Activated naive CD8-positive, alpha-beta T cell treated with anti-CD3 and anti-CD28 coated beads, Interleukin-2, amount 50 U/mL, for 24 hours (primary cell): Measurements from ENCODE around the gene BOLL.
A peak's percentile ranks its signal among the peaks of the same experiment; 100 is the strongest.
"Not testable (repeated sequence)": the region's sequence is repeated elsewhere in the genome, so short reads cannot be mapped to it uniquely, and the experiment has no call there.

Source experiments
- ATAC-seq: fragments of 150-1000 bp; cut with Tn5 transposase; one replicate; pipeline ENCODE4 v1.10.0; 2021
- DNase-seq: peaks from one replicate; pipeline ENCODE4 v3.0.0; 2021
- H3K27ac Mint-ChIP-seq: one replicate; pipeline ENCODE4 v1.8.0; 2021; ENCODE audit warnings: mild to moderate bottlenecking, mixed read lengths
- H3K27me3 Mint-ChIP-seq: one replicate; pipeline ENCODE4 v1.8.0; 2021; ENCODE audit warnings: mixed read lengths
- H3K36me3 Mint-ChIP-seq: one replicate; pipeline ENCODE4 v1.8.0; 2021; ENCODE audit warnings: low read depth, mixed read lengths
- H3K4me1 Mint-ChIP-seq: one replicate; pipeline ENCODE4 v1.8.0; 2021; ENCODE audit warnings: mixed read lengths
- H3K4me3 Mint-ChIP-seq: one replicate; pipeline ENCODE4 v1.8.0; 2021; ENCODE audit warnings: mild to moderate bottlenecking, moderate library complexity, mixed read lengths
- H3K9me3 Mint-ChIP-seq: one replicate; pipeline ENCODE4 v1.8.0; 2021; ENCODE audit warnings: mixed read lengths

The BOLL gene

DNA sequence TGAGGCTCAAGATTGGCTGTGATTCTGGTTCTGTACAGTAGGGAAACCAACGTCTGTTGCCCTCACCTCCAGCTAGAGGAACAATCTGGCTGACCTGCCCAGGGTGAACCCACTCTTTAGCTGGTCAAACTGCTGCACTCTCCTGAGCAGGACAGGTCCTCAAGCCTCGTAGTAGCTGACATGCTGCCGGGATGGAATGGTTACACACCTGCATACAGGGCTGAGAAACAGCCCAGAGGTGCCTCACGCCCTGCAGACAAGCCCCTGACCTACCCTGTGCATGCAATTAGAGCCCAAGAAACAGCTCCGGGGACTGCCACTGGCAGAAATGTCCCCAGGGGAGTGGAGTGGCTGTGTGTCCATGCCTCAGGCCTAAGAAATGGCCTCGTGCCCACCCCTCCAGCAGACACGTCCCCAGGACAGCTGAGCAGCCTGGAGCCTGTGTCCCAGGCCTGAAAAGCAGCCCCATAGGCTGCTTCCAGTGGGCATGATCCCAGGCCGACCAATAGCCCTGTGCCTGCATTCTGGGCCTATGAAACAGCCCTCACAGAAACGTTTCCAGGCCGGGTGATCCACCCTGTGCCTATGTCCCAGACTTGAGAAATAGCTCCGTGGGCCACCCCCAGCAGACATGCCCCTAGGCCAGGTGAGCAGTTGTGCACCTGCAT lies 25.4 kb downstream of the BOLL start:
- peaks cover 3% of the 10 kb centered on the region for H3K36me3 Mint-ChIP-seq
- H3K4me3 Mint-ChIP-seq = no peak overlapping the region
- ATAC-seq = no peak
- peaks cover 10% of the 10 kb centered on the region for H3K27me3 Mint-ChIP-seq
- no peaks in the 10 kb centered on the region for H3K4me1 Mint-ChIP-seq
- H3K9me3 Mint-ChIP-seq = peaks cover 14% of the 10 kb centered on the region
- DNase-seq = no peak
- H3K27ac Mint-ChIP-seq = no peak overlapping the region

DNA sequence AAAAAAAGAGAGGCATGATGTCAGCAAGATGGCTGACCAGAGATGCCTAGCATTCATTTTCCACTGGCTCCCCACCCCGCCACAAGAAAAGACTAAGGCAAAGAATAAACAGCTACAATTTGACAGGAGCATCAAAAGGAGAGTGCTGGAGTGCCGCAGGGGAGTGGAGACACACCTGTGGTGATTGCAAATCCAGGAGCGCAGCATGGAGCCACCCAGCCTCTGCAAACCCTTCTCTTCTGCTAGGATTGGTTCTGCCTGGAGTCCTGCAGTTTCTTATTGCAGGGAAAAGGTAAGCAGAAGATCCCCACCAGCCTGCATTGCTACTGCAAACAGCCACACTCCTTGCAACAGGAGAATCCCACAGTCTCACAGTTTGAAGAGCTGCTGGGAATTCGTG lies 26.1 kb downstream of the BOLL start:
- no peaks in the 10 kb centered on the region for H3K4me1 Mint-ChIP-seq
- DNase-seq = no peak
- no peak overlapping the region for H3K4me3 Mint-ChIP-seq
- no peak for ATAC-seq
- peaks cover 13% of the 10 kb centered on the region for H3K27me3 Mint-ChIP-seq
- peaks cover 3% of the 10 kb centered on the region for H3K36me3 Mint-ChIP-seq
- H3K27ac Mint-ChIP-seq = no peak overlapping the region
- peaks cover 14% of the 10 kb centered on the region for H3K9me3 Mint-ChIP-seq

DNA sequence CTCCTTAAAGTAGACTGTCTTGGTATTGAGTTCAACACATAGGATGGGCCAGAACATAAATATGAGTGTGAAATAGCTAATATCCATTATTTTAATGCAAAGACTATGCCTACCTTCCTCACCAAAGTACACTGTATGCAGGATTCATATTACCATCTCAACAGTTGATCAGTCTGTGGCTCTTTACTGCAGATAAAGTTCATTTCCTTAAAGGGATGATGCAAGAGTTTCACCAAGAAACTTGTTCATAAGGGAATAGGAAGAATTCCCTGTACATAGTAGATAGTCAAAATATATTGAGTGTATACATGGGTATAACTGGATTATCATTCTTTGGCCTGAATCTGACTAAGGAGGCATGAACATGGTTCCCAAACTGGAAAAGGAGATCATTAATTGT lies 44.9 kb downstream of the BOLL start:
- Mint-ChIP-seq H3K27me3 (peaks cover 2% of the 10 kb centered on the region), H3K36me3 (no peaks in the 10 kb centered on the region), H3K27ac (no peak overlapping the region), H3K4me1 (no peaks in the 10 kb centered on the region), H3K4me3 (no peak overlapping the region), H3K9me3 (no peaks in the 10 kb centered on the region)
- ATAC-seq = no peak
- no peak for DNase-seq

- H3K27me3 Mint-ChIP-seq, H3K9me3 Mint-ChIP-seq, H3K4me1 Mint-ChIP-seq, H3K4me3 Mint-ChIP-seq, ATAC-seq, H3K36me3 Mint-ChIP-seq, H3K27ac Mint-ChIP-seq, DNase-seq: not testable (repeated sequence)
These were observed 56.3 kb downstream of the BOLL start for GRCh38 chr2:197728555-197729544.

- Mint-ChIP-seq H3K36me3 (peaks cover 1% of the 10 kb centered on the region), H3K4me1 (no peaks in the 10 kb centered on the region), H3K4me3 (no peak overlapping the region), H3K27ac (no peak overlapping the region), H3K9me3 (peaks cover 7% of the 10 kb centered on the region), H3K27me3 (no peaks in the 10 kb centered on the region)
- DNase-seq (no peak), ATAC-seq (no peak)
These were observed 58.1 kb downstream of the BOLL start for GRCh38 chr2:197727011-197727410.

GRCh38 chr2:197717863-197718262 lies 67.3 kb downstream of the BOLL start:
- no peaks in the 10 kb centered on the region for H3K27me3 Mint-ChIP-seq
- no peak overlapping the region for H3K4me3 Mint-ChIP-seq
- DNase-seq = no peak
- peaks cover 5% of the 10 kb centered on the region for H3K4me1 Mint-ChIP-seq
- H3K9me3 Mint-ChIP-seq = no peaks in the 10 kb centered on the region
- no peak for ATAC-seq
- peaks cover 16% of the 10 kb centered on the region for H3K36me3 Mint-ChIP-seq
- H3K27ac Mint-ChIP-seq = no peak overlapping the region

DNA sequence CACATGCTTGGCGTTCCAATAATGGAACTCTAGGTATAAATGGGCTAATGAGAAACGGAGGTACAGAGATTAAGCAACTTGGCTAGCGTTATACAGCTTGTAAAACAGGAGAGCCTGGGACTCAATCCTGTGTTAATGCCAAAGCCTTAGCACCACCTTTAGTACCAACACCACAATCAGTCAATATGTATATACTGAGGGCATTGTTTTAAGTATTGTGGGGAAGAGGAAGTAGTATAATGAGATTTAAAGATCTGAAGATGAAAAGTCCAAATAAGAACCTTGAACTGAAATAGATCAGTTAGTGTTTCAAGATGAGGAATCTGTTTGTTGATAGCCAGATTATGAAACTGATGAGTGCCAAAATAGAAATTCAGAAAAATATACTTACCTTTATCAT lies 71.8 kb downstream of the BOLL start:
- H3K27me3 Mint-ChIP-seq = no peaks in the 10 kb centered on the region
- peaks cover 49% of the 10 kb centered on the region for H3K36me3 Mint-ChIP-seq
- H3K4me1 Mint-ChIP-seq = peaks cover 38% of the 10 kb centered on the region
- ATAC-seq = no peak
- no peak for DNase-seq
- no peaks in the 10 kb centered on the region for H3K9me3 Mint-ChIP-seq
- no peak overlapping the region for H3K27ac Mint-ChIP-seq
- H3K4me3 Mint-ChIP-seq = no peak overlapping the region

- Mint-ChIP-seq H3K27ac (no peak overlapping the region), H3K9me3 (no peaks in the 10 kb centered on the region), H3K27me3 (no peaks in the 10 kb centered on the region), H3K4me1 (peaks cover 44% of the 10 kb centered on the region), H3K4me3 (no peak overlapping the region), H3K36me3 (peaks cover 55% of the 10 kb centered on the region)
- DNase-seq (no peak), ATAC-seq (no peak)
These were observed 73.5 kb downstream of the BOLL start for GRCh38 chr2:197711578-197711977.

- H3K4me1 Mint-ChIP-seq = peaks cover 47% of the 10 kb centered on the region
- peaks cover 58% of the 10 kb centered on the region for H3K36me3 Mint-ChIP-seq
- peak; percentile 78 for ATAC-seq
- DNase-seq = peak; percentile 15
- H3K4me3 Mint-ChIP-seq = peak overlapping the region; percentile 12
- H3K27ac Mint-ChIP-seq = no peak overlapping the region
- no peaks in the 10 kb centered on the region for H3K9me3 Mint-ChIP-seq
- H3K27me3 Mint-ChIP-seq = no peaks in the 10 kb centered on the region
These were observed 74.6 kb downstream of the BOLL start for GRCh38 chr2:197710424-197711042.

GRCh38 chr2:197709140-197709539 lies 76.0 kb downstream of the BOLL start:
- not testable (repeated sequence) for ATAC-seq, H3K27me3 Mint-ChIP-seq, DNase-seq, H3K27ac Mint-ChIP-seq, H3K9me3 Mint-ChIP-seq
- Mint-ChIP-seq H3K4me3 (peak overlapping the region; percentile 69), H3K36me3 (peaks cover 53% of the 10 kb centered on the region), H3K4me1 (peaks cover 50% of the 10 kb centered on the region)

GRCh38 chr2:197708331-197708730 lies 76.8 kb downstream of the BOLL start:
- H3K4me3 Mint-ChIP-seq = peak overlapping the region; percentile 69
- H3K27me3 Mint-ChIP-seq = no peaks in the 10 kb centered on the region
- H3K36me3 Mint-ChIP-seq = peaks cover 48% of the 10 kb centered on the region
- ATAC-seq (no peak), DNase-seq (no peak)
- H3K27ac Mint-ChIP-seq = peak overlapping the region; percentile 2
- H3K4me1 Mint-ChIP-seq = peaks cover 49% of the 10 kb centered on the region
- no peaks in the 10 kb centered on the region for H3K9me3 Mint-ChIP-seq

- Mint-ChIP-seq H3K27me3 (no peaks in the 10 kb centered on the region), H3K9me3 (no peaks in the 10 kb centered on the region), H3K4me1 (peaks cover 46% of the 10 kb centered on the region), H3K27ac (no peak overlapping the region), H3K4me3 (peak overlapping the region; percentile 86), H3K36me3 (peaks cover 43% of the 10 kb centered on the region)
- DNase-seq (no peak), ATAC-seq (no peak)
These were observed 77.6 kb downstream of the BOLL start for GRCh38 chr2:197707316-197708213.

DNA sequence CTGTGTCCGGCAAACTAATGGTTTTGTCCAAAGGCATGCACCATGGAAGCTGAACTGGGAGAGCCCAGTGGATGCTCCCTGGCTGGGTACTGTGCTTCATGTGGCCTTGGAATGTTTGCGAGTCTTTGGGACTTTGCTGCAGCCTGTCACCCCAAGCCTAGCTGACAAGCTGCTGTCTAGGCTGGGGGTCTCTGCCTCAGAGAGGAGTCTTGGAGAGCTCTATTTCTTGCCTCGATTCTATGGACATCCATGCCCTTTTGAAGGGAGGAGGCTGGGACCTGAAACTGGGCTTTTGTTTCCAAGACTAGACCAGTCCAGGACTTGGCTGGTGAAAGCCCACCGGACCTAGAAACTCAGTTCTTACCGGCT lies 78.3 kb downstream of the BOLL start:
- DNase-seq (no peak), ATAC-seq (no peak)
- peak overlapping the region; percentile 86 for H3K4me3 Mint-ChIP-seq
- no peaks in the 10 kb centered on the region for H3K9me3 Mint-ChIP-seq
- H3K36me3 Mint-ChIP-seq = peaks cover 38% of the 10 kb centered on the region
- no peak overlapping the region for H3K27ac Mint-ChIP-seq
- H3K27me3 Mint-ChIP-seq = no peaks in the 10 kb centered on the region
- peaks cover 46% of the 10 kb centered on the region for H3K4me1 Mint-ChIP-seq
